ENCODE measurements around the gene EPHB2.

The EPHB2 gene

GRCh38 chr1:22815421-22816066, 104.9 kb downstream of the EPHB2 start:
- Histone ChIP-seq H3K9me3 (ENCODE audit: severe bottlenecking) (no peaks in the 10 kb centered on the region), H3K4me3 (ENCODE audit: low read depth, low read length) (no peak overlapping the region), H3K27me3 (ENCODE audit: insufficient read depth, low read depth, severe bottlenecking) (no peaks in the 10 kb centered on the region), H3K36me3 (no peaks in the 10 kb centered on the region), H3K27ac (no peak overlapping the region)
- no peak for DNase-seq
- TF ChIP-seq CTCF (IDR thresholded peaks at IDR 0.05; ENCODE audit: low read depth, low read length), result no peak

- Histone ChIP-seq H3K36me3 (no peaks in the 10 kb centered on the region), H3K9me3 (ENCODE audit: severe bottlenecking) (no peaks in the 10 kb centered on the region), H3K27ac (peak overlapping the region; percentile 54; the same call in 1 of the 2 replicates), H3K4me3 (ENCODE audit: low read depth, low read length) (no peak overlapping the region), H3K27me3 (ENCODE audit: insufficient read depth, low read depth, severe bottlenecking) (no peaks in the 10 kb centered on the region)
- no peak for TF ChIP-seq CTCF (IDR thresholded peaks at IDR 0.05; ENCODE audit: low read depth, low read length)
- no peak for DNase-seq
Observed at GRCh38 chr1:22816067-22816775, 105.6 kb downstream of the EPHB2 start.

GRCh38 chr1:22816803-22817202, 106.2 kb downstream of the EPHB2 start:
- H3K9me3 ChIP-seq (ENCODE audit: severe bottlenecking), result no peaks in the 10 kb centered on the region
- H3K36me3 ChIP-seq, result no peaks in the 10 kb centered on the region
- DNase-seq, result no peak
- no peak for TF ChIP-seq CTCF (IDR thresholded peaks at IDR 0.05; ENCODE audit: low read depth, low read length)
- H3K27me3 ChIP-seq (ENCODE audit: insufficient read depth, low read depth, severe bottlenecking), result no peaks in the 10 kb centered on the region
- no peak overlapping the region for H3K4me3 ChIP-seq (ENCODE audit: low read depth, low read length)
- peak overlapping the region; percentile 54 for H3K27ac ChIP-seq

- H3K36me3 ChIP-seq, result no peaks in the 10 kb centered on the region
- no peak for DNase-seq
- peak overlapping the region; percentile 54 for H3K27ac ChIP-seq
- no peak for TF ChIP-seq CTCF (IDR thresholded peaks at IDR 0.05; ENCODE audit: low read depth, low read length)
- H3K9me3 ChIP-seq (ENCODE audit: severe bottlenecking), result no peaks in the 10 kb centered on the region
- H3K27me3 ChIP-seq (ENCODE audit: insufficient read depth, low read depth, severe bottlenecking), result no peaks in the 10 kb centered on the region
- H3K4me3 ChIP-seq (ENCODE audit: low read depth, low read length), result no peak overlapping the region
Observed at GRCh38 chr1:22817462-22817861, 106.8 kb downstream of the EPHB2 start.

- Histone ChIP-seq H3K4me3 (ENCODE audit: low read depth, low read length) (no peak overlapping the region), H3K36me3 (no peaks in the 10 kb centered on the region), H3K27me3 (ENCODE audit: insufficient read depth, low read depth, severe bottlenecking) (no peaks in the 10 kb centered on the region), H3K27ac (peak overlapping the region; percentile 54), H3K9me3 (ENCODE audit: severe bottlenecking) (no peaks in the 10 kb centered on the region)
- no peak for TF ChIP-seq CTCF (IDR thresholded peaks at IDR 0.05; ENCODE audit: low read depth, low read length)
- no peak for DNase-seq
Observed at GRCh38 chr1:22818061-22818770, 107.6 kb downstream of the EPHB2 start.
